ENCODE data around the gene DNAJC11.

- no peak for TF ChIP-seq CTCF (IDR thresholded peaks at IDR 0.05)
- TF ChIP-seq POLR2A (IDR thresholded peaks at IDR 0.05) = no peak
- no peak for TF ChIP-seq POLR2AphosphoS5 (IDR thresholded peaks at IDR 0.05)
Observed at GRCh38 chr1:6627031-6627430, 74.6 kb downstream of the DNAJC11 start.

Data from breast epithelium (tissue), 3 donors.